ENCODE measurements around the gene CALN1. TPM values are rescaled to one million over a fixed set of nuclear protein-coding genes. Genes with fewer than 3 reads are reported as not detected.
"Not testable (repeated sequence)": the region's sequence is repeated elsewhere in the genome, so short reads cannot be mapped to it uniquely, and the experiment has no call there.

Gene CALN1
- total RNA-seq, 2 donors from 2014 or later: 0.52 to 1.6 TPM

DNA sequence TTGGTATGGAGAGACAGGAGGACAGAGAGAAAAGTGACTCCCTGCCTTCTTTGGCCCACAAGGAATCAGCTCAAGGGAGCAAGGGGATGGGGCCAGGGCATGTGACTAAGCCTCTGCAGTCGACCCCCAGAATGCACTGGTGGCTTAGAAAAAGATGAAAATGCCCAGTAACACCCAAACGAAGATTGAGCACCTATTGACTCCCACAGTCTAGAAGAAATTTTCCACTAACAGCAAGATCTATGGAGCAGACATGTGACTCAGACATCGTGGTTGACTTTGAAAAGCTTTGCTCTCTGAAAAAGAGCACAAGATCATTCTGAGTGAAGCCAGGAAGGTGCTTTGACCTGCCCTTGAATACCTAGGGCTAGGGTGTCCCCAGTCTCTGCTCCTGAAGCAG lies 586.0 kb downstream of the CALN1 start:
- Histone ChIP-seq H3K27ac (no peak overlapping the region), H3K36me3 (replicated peaks in 1 of 2; ENCODE audit: insufficient read depth in 1 of 2, low read depth in 2 of 2) (no peaks in the 10 kb centered on the region), H3K9me3 (no peaks in the 10 kb centered on the region), H3K4me3 (no peak overlapping the region), H3K4me1 (no peaks in the 10 kb centered on the region), H3K27me3 (no peaks in the 10 kb centered on the region)
- intact Hi-C loops (cut with DNase I): no loop called here
- TF ChIP-seq CTCF (IDR thresholded peaks at IDR 0.05) (no peak), POLR2A (IDR thresholded peaks at IDR 0.05) (no peak)
- ATAC-seq: no peak
- 41 to 61% methylated on average over 3 of the region's 3 CpGs for WGBS, 2 donors
- DNase-seq: no peak

DNA sequence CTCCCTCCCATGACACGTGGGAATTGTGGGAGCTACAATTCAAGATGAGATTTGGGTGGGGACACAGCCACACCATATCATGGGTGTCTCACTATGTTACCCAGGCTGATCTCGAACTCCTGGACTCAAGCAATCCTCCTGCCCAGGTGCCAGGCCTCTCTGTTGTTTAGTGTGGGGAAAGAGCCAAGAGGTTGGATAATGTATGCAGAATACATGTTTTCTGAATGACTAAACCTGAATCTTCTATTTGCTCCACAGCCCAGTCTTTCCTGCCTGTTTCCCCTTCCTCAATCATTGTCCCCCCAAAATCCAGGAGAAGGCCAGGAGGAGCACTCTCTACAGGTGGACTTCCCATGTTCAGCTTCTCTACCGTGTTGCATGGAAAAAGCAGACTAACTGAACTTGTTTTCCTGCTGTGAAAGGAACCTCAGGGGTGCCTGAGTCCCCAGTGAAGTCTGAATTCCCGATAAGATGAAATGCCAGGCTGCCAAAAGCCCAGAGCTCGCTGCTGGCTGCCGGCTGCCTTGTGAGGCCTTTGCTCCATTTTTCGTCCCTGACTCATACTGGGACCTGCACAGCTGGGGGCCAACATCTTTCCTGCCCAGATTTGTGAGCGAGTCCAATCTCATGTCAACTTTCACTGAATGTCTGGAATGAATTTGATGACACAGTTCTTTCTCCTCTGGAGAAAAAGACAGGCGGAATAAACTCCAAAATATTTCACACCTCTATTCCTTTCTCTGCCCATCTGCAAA lies 588.0 kb downstream of the CALN1 start:
- Histone ChIP-seq H3K36me3 (replicated peaks in 1 of 2; ENCODE audit: insufficient read depth in 1 of 2, low read depth in 2 of 2) (no peaks in the 10 kb centered on the region), H3K27me3 (no peaks in the 10 kb centered on the region), H3K9me3 (no peaks in the 10 kb centered on the region), H3K27ac (peak overlapping the region in 3 of 4 donors; percentile 48 to 59 (median 53)), H3K4me3 (no peak overlapping the region), H3K4me1 (no peaks in the 10 kb centered on the region)
- 52 to 58% methylated on average over 9 of the region's 9 CpGs for WGBS, 2 donors
- no peak for TF ChIP-seq CTCF (IDR thresholded peaks at IDR 0.05)
- TF ChIP-seq POLR2A (IDR thresholded peaks at IDR 0.05): no peak
- ATAC-seq (peak; percentile 84), DNase-seq (peak; percentile 23 to 39 (median 36))
- intact Hi-C loops (cut with DNase I): no loop called here

GRCh38 chr7:71822406-71822805 lies 589.7 kb downstream of the CALN1 start:
- intact Hi-C loops (cut with DNase I); H3K27me3 ChIP-seq; DNase-seq; H3K4me3 ChIP-seq; ATAC-seq; H3K9me3 ChIP-seq; H3K36me3 ChIP-seq (replicated peaks in 1 of 2; ENCODE audit: insufficient read depth in 1 of 2, low read depth in 2 of 2); H3K27ac ChIP-seq; H3K4me1 ChIP-seq: not testable (repeated sequence)
- WGBS, 2 donors: 84 to 90% methylated on average over 8 of the region's 8 CpGs

GRCh38 chr7:71817916-71818315 lies 594.2 kb downstream of the CALN1 start:
- intact Hi-C loops (cut with DNase I): no loop called here
- Histone ChIP-seq H3K4me1 (no peaks in the 10 kb centered on the region), H3K27ac (no peak overlapping the region), H3K36me3 (replicated peaks in 1 of 2; ENCODE audit: insufficient read depth in 1 of 2, low read depth in 2 of 2) (no peaks in the 10 kb centered on the region), H3K27me3 (no peaks in the 10 kb centered on the region), H3K4me3 (no peak overlapping the region), H3K9me3 (no peaks in the 10 kb centered on the region)
- DNase-seq: no peak
- no peak for ATAC-seq
- TF ChIP-seq CTCF (IDR thresholded peaks at IDR 0.05) (no peak), POLR2A (IDR thresholded peaks at IDR 0.05) (no peak)
- WGBS, 2 donors: 50 to 77% methylated on average over 1 of the region's 1 CpG

- no peak for ATAC-seq
- TF ChIP-seq CTCF (IDR thresholded peaks at IDR 0.05) (no peak), POLR2A (IDR thresholded peaks at IDR 0.05) (no peak)
- WGBS, 2 donors: 25 to 46% methylated on average over 1 of the region's 1 CpG
Observed at GRCh38 chr7:71808115-71808514, 604.0 kb downstream of the CALN1 start.

More at GRCh38 chr7:71808115-71808514, 604.0 kb downstream of the CALN1 start:
- H3K27ac ChIP-seq: no peak overlapping the region
- H3K36me3 ChIP-seq (replicated peaks in 1 of 2; ENCODE audit: insufficient read depth in 1 of 2, low read depth in 2 of 2): no peaks in the 10 kb centered on the region
- H3K27me3 ChIP-seq: no peaks in the 10 kb centered on the region
- peaks cover 0 to 10% (median 0%) of the 10 kb centered on the region in 3 donors for H3K9me3 ChIP-seq
- no peaks in the 10 kb centered on the region for H3K4me1 ChIP-seq
- intact Hi-C loops (cut with DNase I): no loop called here
- no peak for DNase-seq
- H3K4me3 ChIP-seq: no peak overlapping the region
